ENCODE results near the gene UBE2V1.
"Not testable (repeated sequence)": the region's sequence is repeated elsewhere in the genome, so short reads cannot be mapped to it uniquely, and the experiment has no call there.

GRCh38 chr20:50137702-50138101, 24.8 kb upstream of the UBE2V1 start:
- TF ChIP-seq ZSCAN20 (CRISPR knock-in tag; IDR thresholded peaks at IDR 0.05; ENCODE audit: borderline replicate concordance); ZNF263 (CRISPR knock-in tag; IDR thresholded peaks at IDR 0.05): not testable (repeated sequence)
